AG04449 (cell line): ENCODE measurements around the gene CNTNAP2.

Experiments used
- CTCF ChIA-PET: fragments of 350-600 bp; formaldehyde crosslinking; extraction: SDS; loops from one replicate; lab custom pipeline; 2021; ENCODE audit warnings: antibody characterized with exemption; lab: Yijun Ruan, JAX
- POLR2A ChIA-PET: fragments of 400-600, 350-600 bp; formaldehyde crosslinking; extraction: SDS; loops from one replicate; lab custom pipeline; 2020; ENCODE audit warnings: antibody characterized with exemption, inconsistent platforms; lab: Yijun Ruan, JAX
- DNase-seq: peaks from one replicate; pipeline ENCODE4 v3.0.0-alpha.2; 2010; ENCODE audit warnings: low read depth, low spot score
- H3K4me3 ChIP-seq: 2 replicates; pipeline ENCODE4 v1.5.1; 2011; ENCODE audit warnings: low read depth, mild to moderate bottlenecking, control low read depth, low read length
- TF ChIP-seq, protein P1 (sequence below): IDR thresholded peaks from one replicate; pipeline ENCODE4 v1.5.1; 2011; ENCODE audit warnings: mild to moderate bottlenecking, moderate library complexity, low read length, control low read depth, inconsistent platforms; ENCODE audit not compliant: insufficient read depth; ENCODE audit errors: missing control alignments

The CNTNAP2 gene

GRCh38 chr7:147569116-147569913 lies 1452.7 kb downstream of the CNTNAP2 start:
- CTCF ChIA-PET, result no interaction called here
- TF ChIP-seq, protein P1, sequence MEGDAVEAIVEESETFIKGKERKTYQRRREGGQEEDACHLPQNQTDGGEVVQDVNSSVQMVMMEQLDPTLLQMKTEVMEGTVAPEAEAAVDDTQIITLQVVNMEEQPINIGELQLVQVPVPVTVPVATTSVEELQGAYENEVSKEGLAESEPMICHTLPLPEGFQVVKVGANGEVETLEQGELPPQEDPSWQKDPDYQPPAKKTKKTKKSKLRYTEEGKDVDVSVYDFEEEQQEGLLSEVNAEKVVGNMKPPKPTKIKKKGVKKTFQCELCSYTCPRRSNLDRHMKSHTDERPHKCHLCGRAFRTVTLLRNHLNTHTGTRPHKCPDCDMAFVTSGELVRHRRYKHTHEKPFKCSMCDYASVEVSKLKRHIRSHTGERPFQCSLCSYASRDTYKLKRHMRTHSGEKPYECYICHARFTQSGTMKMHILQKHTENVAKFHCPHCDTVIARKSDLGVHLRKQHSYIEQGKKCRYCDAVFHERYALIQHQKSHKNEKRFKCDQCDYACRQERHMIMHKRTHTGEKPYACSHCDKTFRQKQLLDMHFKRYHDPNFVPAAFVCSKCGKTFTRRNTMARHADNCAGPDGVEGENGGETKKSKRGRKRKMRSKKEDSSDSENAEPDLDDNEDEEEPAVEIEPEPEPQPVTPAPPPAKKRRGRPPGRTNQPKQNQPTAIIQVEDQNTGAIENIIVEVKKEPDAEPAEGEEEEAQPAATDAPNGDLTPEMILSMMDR, result no peak
- POLR2A ChIA-PET, result no interaction called here
- DNase-seq, result no peak
- H3K4me3 ChIP-seq, result no peak overlapping the region

DNA sequence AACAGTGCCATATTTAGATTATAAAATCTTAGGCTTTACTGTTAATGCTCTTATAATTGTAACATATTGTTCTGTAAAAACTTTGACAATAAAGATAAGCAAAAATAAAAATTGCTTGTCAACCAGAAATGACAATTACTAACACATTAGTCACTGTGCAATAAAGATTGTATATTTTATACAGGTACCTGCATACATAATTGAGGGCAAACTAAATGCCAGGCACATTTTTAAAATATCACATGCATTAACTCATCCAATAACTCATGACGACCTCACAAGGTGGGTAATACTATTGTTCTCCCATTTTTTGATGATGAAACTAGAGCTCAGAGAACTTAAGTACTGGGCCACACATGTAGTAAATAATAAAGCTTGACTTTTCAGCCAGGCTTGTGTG lies 1453.8 kb downstream of the CNTNAP2 start:
- TF ChIP-seq, protein P1, result no peak
- no peak overlapping the region for H3K4me3 ChIP-seq
- POLR2A ChIA-PET, result interaction anchor here (0.6 kb wide), 1 partner anchor 64 kb away, joined by 3 read pairs; no protein-coding TSS in a partner anchor
- CTCF ChIA-PET, result no interaction called here
- no peak for DNase-seq

GRCh38 chr7:147571436-147572185 lies 1455.0 kb downstream of the CNTNAP2 start:
- no peak overlapping the region for H3K4me3 ChIP-seq
- TF ChIP-seq, protein P1, result no peak
- ChIA-PET CTCF (no interaction called here), POLR2A (no interaction called here)
- DNase-seq, result no peak

DNA sequence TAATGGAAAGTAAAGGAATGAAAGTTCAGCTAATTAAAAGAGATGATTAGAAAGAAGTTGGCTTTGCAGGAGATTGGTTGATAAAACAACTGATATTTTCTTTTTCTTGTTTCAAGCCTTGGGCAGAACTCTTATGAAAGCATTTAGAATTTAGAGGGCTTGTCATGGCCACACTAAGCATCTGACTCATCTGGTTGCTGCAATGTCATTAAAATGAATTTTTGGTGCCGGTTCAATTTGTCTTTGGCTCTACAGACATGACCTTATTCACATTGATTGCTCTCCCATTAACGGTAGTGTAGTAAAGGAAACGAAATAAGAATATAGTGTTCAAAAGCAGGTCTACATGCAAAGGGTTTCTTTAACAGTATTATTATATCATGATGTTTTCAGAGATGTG lies 1461.6 kb downstream of the CNTNAP2 start:
- TF ChIP-seq, protein P1, result no peak
- H3K4me3 ChIP-seq, result no peak overlapping the region
- POLR2A ChIA-PET, result no interaction called here
- CTCF ChIA-PET, result no interaction called here
- no peak for DNase-seq

GRCh38 chr7:147579148-147579547 lies 1462.5 kb downstream of the CNTNAP2 start:
- CTCF ChIA-PET, result no interaction called here
- POLR2A ChIA-PET, result no interaction called here

More at GRCh38 chr7:147579148-147579547, 1462.5 kb downstream of the CNTNAP2 start:
- TF ChIP-seq, protein P1, result no peak
- no peak for DNase-seq
- H3K4me3 ChIP-seq, result no peak overlapping the region
